HG02610 (cell line): ENCODE measurements around the gene FOXJ2.
"Not testable (repeated sequence)": the region's sequence is repeated elsewhere in the genome, so short reads cannot be mapped to it uniquely, and the experiment has no call there.

Experiments used
- ATAC-seq: cut with Tn5 transposase; IDR thresholded peaks from one replicate; pipeline ENCODE4 v1.9.1; 2021; ENCODE audit warnings: mild to moderate bottlenecking, moderate library complexity; ENCODE audit not compliant: unreplicated experiment

Gene FOXJ2

GRCh38 chr12:8058506-8058905 lies 26.0 kb downstream of the FOXJ2 start:
- ATAC-seq, result no peak

- no peak for ATAC-seq
These were observed 31.6 kb downstream of the FOXJ2 start for GRCh38 chr12:8064131-8064530.

- ATAC-seq, result no peak
These were observed 33.6 kb downstream of the FOXJ2 start, which contains the start of gene C3AR1 for GRCh38 chr12:8065991-8066594. TSS of gene C3AR1 (minus strand) at chr12:8066359. CDS start at chr12:8060185, 6,174 bp downstream.

- no peak for ATAC-seq
These were observed 37.1 kb downstream of the FOXJ2 start for GRCh38 chr12:8069582-8069981.

GRCh38 chr12:8071820-8072219 lies 39.3 kb downstream of the FOXJ2 start:
- ATAC-seq, result not testable (repeated sequence)

- ATAC-seq, result no peak
These were observed 43.4 kb downstream of the FOXJ2 start for GRCh38 chr12:8075935-8076334.

- ATAC-seq, result no peak
These were observed 43.9 kb downstream of the FOXJ2 start for GRCh38 chr12:8076366-8076765.

- ATAC-seq, result no peak
These were observed 44.7 kb downstream of the FOXJ2 start for GRCh38 chr12:8077207-8077606.

- no peak for ATAC-seq
These were observed 45.9 kb downstream of the FOXJ2 start for GRCh38 chr12:8078398-8078797.

GRCh38 chr12:8078916-8079315 lies 46.4 kb downstream of the FOXJ2 start:
- ATAC-seq, result no peak

- no peak for ATAC-seq
These were observed 47.6 kb downstream of the FOXJ2 start for GRCh38 chr12:8080120-8080519.

- ATAC-seq, result no peak
These were observed 48.9 kb downstream of the FOXJ2 start for GRCh38 chr12:8081251-8081920.

GRCh38 chr12:8082808-8083100 lies 50.2 kb downstream of the FOXJ2 start:
- no peak for ATAC-seq

- ATAC-seq, result not testable (repeated sequence)
These were observed 51.8 kb downstream of the FOXJ2 start for GRCh38 chr12:8084351-8084750.

GRCh38 chr12:8087666-8088065 lies 55.1 kb downstream of the FOXJ2 start:
- no peak for ATAC-seq

- peak; percentile 66 for ATAC-seq
These were observed 56.1 kb downstream of the FOXJ2 start for GRCh38 chr12:8088574-8088973.

- ATAC-seq, result not testable (repeated sequence)
These were observed 56.8 kb downstream of the FOXJ2 start for GRCh38 chr12:8089277-8089676.

GRCh38 chr12:8089716-8090115 lies 57.2 kb downstream of the FOXJ2 start:
- ATAC-seq, result no peak

- ATAC-seq, result no peak
These were observed 60.8 kb downstream of the FOXJ2 start for GRCh38 chr12:8093291-8093690.

- ATAC-seq, result no peak
These were observed 63.9 kb downstream of the FOXJ2 start for GRCh38 chr12:8096281-8096915.

- ATAC-seq, result no peak
These were observed 66.7 kb downstream of the FOXJ2 start for GRCh38 chr12:8099235-8099634.
